ENCODE measurements around the gene PALS1.

GRCh38 chr14:67191768-67192290, 49.4 kb upstream of the PALS1 start:
- TF ChIP-seq CTCF (IDR thresholded peaks at IDR 0.05; ENCODE audit: insufficient read depth, low read length, poor library complexity, severe bottlenecking): no peak
- TF ChIP-seq EZH2phosphoT487 (conservative IDR thresholded peaks at IDR 0.05; ENCODE audit: low read length): no peak

All from SU-DHL-6 (cell line).